Mucosa of descending colon (tissue), 3 donors: ENCODE measurements around the gene TMX2. TPM values are rescaled to one million over a fixed set of nuclear protein-coding genes. Genes with fewer than 3 reads are reported as not detected.

Experiments
- ATAC-seq: fragments of 200-7000 bp; cut with Tn5 transposase; one replicate; pipeline ENCODE4 v1.9.1; 2020; ENCODE audit warnings: mild to moderate bottlenecking, moderate library complexity
- DNase-seq, 3 donors: peaks; one replicate each; pipeline ENCODE4 v3.0.0-alpha.2; 2020
- H3K36me3 ChIP-seq: fragments of 200-600 bp; one replicate; pipeline ENCODE4 v1.8.0; 2021; ENCODE audit warnings: low read depth, mild to moderate bottlenecking
- H3K4me1 ChIP-seq: fragments of 200-600 bp; one replicate; pipeline ENCODE4 v1.8.0; 2021; ENCODE audit warnings: low read depth, mild to moderate bottlenecking
- H3K4me3 ChIP-seq: fragments of 200-600 bp; one replicate; pipeline ENCODE4 v1.8.0; 2021; ENCODE audit warnings: mild to moderate bottlenecking
- H3K9me3 ChIP-seq: fragments of 200-600 bp; one replicate; pipeline ENCODE4 v1.8.0; 2021; ENCODE audit warnings: mild to moderate bottlenecking
- CTCF ChIP-seq: fragments of 200-600 bp; IDR thresholded peaks from one replicate; pipeline ENCODE4 v1.8.0; 2022; ENCODE audit warnings: antibody characterized with exemption, mild to moderate bottlenecking
- intact Hi-C, 2 donors: fragments of 100-400 bp; cut with DNase I in 1 of 2; cut with micrococcal nuclease in 1 of 2; formaldehyde crosslinking; loops; one replicate each; pipeline versions ENCODE4 v1.11.0 to v1.11.1; 2022; cut with DNase I, micrococcal nuclease
- long read RNA-seq, 2 donors: library from polyadenylated mRNA; unstranded; transcript quantifications; one replicate each; pipeline ENCODE4 v2.0.0, GENCODE V29; 2019 to 2021
- total RNA-seq, 3 donors: library from RNA; stranded (reverse); fragmentation: NEBNext Ultra II Directional in 2 of 3; extraction: Animal tissue kit (Norgen Biotek cat#: 25700) in 2 of 3; gene quantifications; one replicate each; pipeline versions ENCODE4 v1.2.1 to v1.2.4, GENCODE V29; 2021 to 2023
- donor health status: DM: no; HTN: no; CAD: no; lungs with moderate emphysema.
- donor health status: DM: no; HTN: no; CAD: no.
- donor health status: DM: no; HTN: yes; CAD: no.

TMX2 gene, protein sequence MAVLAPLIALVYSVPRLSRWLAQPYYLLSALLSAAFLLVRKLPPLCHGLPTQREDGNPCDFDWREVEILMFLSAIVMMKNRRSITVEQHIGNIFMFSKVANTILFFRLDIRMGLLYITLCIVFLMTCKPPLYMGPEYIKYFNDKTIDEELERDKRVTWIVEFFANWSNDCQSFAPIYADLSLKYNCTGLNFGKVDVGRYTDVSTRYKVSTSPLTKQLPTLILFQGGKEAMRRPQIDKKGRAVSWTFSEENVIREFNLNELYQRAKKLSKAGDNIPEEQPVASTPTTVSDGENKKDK
- 100 to 1,000 TPM in 2 of 3 donors, 10 to 100 TPM in 1; 83.6 to 119 (median 113) TPM for total RNA-seq
- long read RNA-seq, donor 1, transcript TMX2-207 (8 exons, 1,697 nt): minor isoform, 7 of 85 reads
- long read RNA-seq, donor 1, transcript TMX2-201 (8 exons, 1,631 nt): major isoform, 65 of 85 reads
- long read RNA-seq, donor 1, partial matches to known transcripts: 2 of 85 reads
- long read RNA-seq, donor 1, other reads (novel, unspliced or antisense): 7 of 85 reads
- long read RNA-seq, donor 2, transcript TMX2-201 (8 exons, 1,631 nt): major isoform, 68 of 101 reads
- long read RNA-seq, donor 2, transcript TMX2-202 (7 exons, 1,521 nt): minor isoform, 17 of 101 reads
- long read RNA-seq, donor 2, partial matches to known transcripts: 3 of 101 reads
- long read RNA-seq, donor 2, other reads (novel, unspliced or antisense): 9 of 101 reads

GRCh38 chr11:57712256-57713150 lies at the start of gene TMX2:
TMX2 (plus strand) TSS chr11:57712593; CDS start chr11:57712619, 26 bp downstream.
- intact Hi-C loops: no loop called here
- Histone ChIP-seq H3K36me3 (no peaks in the 10 kb centered on the region), H3K4me1 (peaks cover 21% of the 10 kb centered on the region)

DNA sequence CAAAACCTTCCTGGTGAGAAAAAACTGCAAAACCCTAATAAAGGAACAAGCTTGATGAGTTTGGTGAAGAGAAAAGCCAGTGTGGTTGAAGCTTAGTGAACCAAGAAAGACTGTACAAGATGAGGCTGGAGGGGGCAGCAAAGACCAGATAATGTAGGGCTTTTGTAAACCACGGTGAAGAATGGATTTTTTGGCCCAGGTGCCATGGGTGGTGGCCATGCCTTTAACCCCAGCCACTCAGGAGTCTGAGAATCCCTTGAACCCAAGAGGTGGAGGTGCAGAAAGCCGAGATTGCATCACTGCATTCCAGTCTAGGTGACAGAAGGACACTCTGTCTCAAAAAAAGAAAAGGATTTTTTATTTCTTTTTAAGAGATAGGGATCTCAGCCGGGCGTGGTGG lies 49.5 kb upstream of the TMX2 start:
- intact Hi-C loops: no loop called here
- no peaks in the 10 kb centered on the region for H3K36me3 ChIP-seq
- ATAC-seq: no peak

More at GRCh38 chr11:57712256-57713150, at the start of gene TMX2:
- peak; percentile 92 to 97 (median 94) for DNase-seq
- no peak for TF ChIP-seq CTCF
- H3K9me3 ChIP-seq: no peaks in the 10 kb centered on the region
- peak within 1 kb of the TSS; percentile 92 for H3K4me3 ChIP-seq
- ATAC-seq: peak; percentile 93

DNA sequence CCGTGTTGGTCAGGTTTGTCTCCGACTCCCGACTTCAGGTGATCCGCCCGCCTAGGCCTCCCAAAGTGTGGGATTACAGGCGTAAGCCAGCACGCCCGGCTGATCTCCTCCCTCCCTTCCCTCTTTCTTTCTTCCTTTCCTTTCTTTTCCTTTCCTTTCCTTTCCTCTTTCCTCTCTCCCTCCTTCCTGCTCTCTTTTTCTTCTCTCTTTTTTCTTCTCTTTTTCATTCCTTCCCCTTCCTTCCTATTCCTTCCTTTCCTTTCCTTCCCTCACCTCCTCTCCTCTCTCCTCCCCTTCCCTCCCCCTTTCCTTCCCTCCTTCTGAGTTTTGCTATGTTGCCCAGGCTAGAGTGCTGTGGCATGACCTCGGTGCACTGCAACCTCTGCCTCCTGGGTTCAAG lies 48.4 kb upstream of the TMX2 start:
- Histone ChIP-seq H3K36me3 (no peaks in the 10 kb centered on the region), H3K9me3 (no peaks in the 10 kb centered on the region), H3K4me3 (no peak overlapping the region), H3K4me1 (peaks cover 1% of the 10 kb centered on the region)
- intact Hi-C loops: no loop called here
- no peak for TF ChIP-seq CTCF
- no peak for ATAC-seq
- DNase-seq: peak in 1 of 3 donors; percentile 28

More for the DNA sequence above, 49.5 kb upstream of the TMX2 start:
- DNase-seq: no peak
- Histone ChIP-seq H3K4me3 (no peak overlapping the region), H3K4me1 (peaks cover 5% of the 10 kb centered on the region), H3K9me3 (no peaks in the 10 kb centered on the region)
- TF ChIP-seq CTCF: no peak

- ATAC-seq (peak; percentile 87), DNase-seq (peak; percentile 91 to 99 (median 95))
- Histone ChIP-seq H3K4me1 (peaks cover 11% of the 10 kb centered on the region), H3K4me3 (peak overlapping the region; percentile 93), H3K36me3 (no peaks in the 10 kb centered on the region), H3K9me3 (no peaks in the 10 kb centered on the region)
- no peak for TF ChIP-seq CTCF
- intact Hi-C loops: no loop called here
These were observed 45.2 kb upstream of the TMX2 start for GRCh38 chr11:57667117-57667735.
